Naive thymus-derived CD8-positive, alpha-beta T cell (primary cell): ENCODE data around the gene PDHA2. TPM values are rescaled to one million over a fixed set of nuclear protein-coding genes. Genes with fewer than 3 reads are reported as not detected.

Experiments
- ATAC-seq, 2 donors: fragments of 150-1000 bp; cut with Tn5 transposase in 1 of 2; sonication (Bioruptor Pico), chemical (Tn5 transposase) in 1 of 2; 1 replicate in 1 of 2; 2 replicates in 1 of 2; pipeline ENCODE4 v1.10.0; 2021; ENCODE audit warnings: mild to moderate bottlenecking in 2 of 2, moderate library complexity in 2 of 2
- POLR2A ChIA-PET: fragments of 350-600 bp; sonication (Branson Sonifier 250); formaldehyde crosslinking; loops from one replicate; lab custom pipeline; 2021; ENCODE audit warnings: antibody characterized with exemption; lab: Charles Lee
- DNase-seq, 10 donors: peaks; one replicate each; pipeline versions ENCODE4 v3.0.0 to v3.0.0-alpha.2; 2020 to 2022
- H3K27ac Mint-ChIP-seq, 10 donors: one replicate each; pipeline ENCODE4 v1.8.0; 2020 to 2022; ENCODE audit warnings: mild to moderate bottlenecking in 10 of 10, mixed read lengths in 10 of 10, moderate library complexity in 4 of 10, inconsistent platforms in 1 of 10
- H3K27me3 Mint-ChIP-seq, 5 donors: one replicate each; pipeline ENCODE4 v1.8.0; 2021 to 2022; ENCODE audit warnings: mixed read lengths in 5 of 5
- H3K36me3 Mint-ChIP-seq, 3 donors: one replicate each; pipeline ENCODE4 v1.8.0; 2020 to 2022; ENCODE audit warnings: mixed read lengths in 3 of 3, mild to moderate bottlenecking in 2 of 3, inconsistent platforms in 1 of 3
- H3K4me1 Mint-ChIP-seq, 4 donors: one replicate each; pipeline ENCODE4 v1.8.0; 2021 to 2022; ENCODE audit warnings: mixed read lengths in 4 of 4
- H3K4me3 Mint-ChIP-seq, 10 donors: one replicate each; pipeline ENCODE4 v1.8.0; 2020 to 2022; ENCODE audit warnings: mild to moderate bottlenecking in 10 of 10, mixed read lengths in 10 of 10, moderate library complexity in 6 of 10, inconsistent platforms in 1 of 10
- H3K9me3 Mint-ChIP-seq, 9 donors: one replicate each; pipeline ENCODE4 v1.8.0; 2020 to 2022; ENCODE audit warnings: mixed read lengths in 9 of 9, mild to moderate bottlenecking in 3 of 9, inconsistent platforms in 1 of 9, moderate library complexity in 1 of 9
- polyA plus RNA-seq, 3 donors: library from polyadenylated mRNA; unstranded; fragments of 300-500 nt; fragmentation: Illumina TruSeq; gene quantifications; one replicate each; pipeline ENCODE4 v1.2.3, GENCODE V29; 2021
- total RNA-seq, 8 experiments: library from RNA in 2 of 8; stranded (reverse) in 2 of 8; gene quantifications; one replicate each; pipeline ENCODE4 v1.2.3 and lab custom pipeline; 2021 to 2026

The PDHA2 gene
- total RNA-seq: not detected
- not detected for polyA plus RNA-seq
- total RNA-seq (lab: John Stamatoyannopoulos, UW): 0 reads per million in 6 experiments

DNA sequence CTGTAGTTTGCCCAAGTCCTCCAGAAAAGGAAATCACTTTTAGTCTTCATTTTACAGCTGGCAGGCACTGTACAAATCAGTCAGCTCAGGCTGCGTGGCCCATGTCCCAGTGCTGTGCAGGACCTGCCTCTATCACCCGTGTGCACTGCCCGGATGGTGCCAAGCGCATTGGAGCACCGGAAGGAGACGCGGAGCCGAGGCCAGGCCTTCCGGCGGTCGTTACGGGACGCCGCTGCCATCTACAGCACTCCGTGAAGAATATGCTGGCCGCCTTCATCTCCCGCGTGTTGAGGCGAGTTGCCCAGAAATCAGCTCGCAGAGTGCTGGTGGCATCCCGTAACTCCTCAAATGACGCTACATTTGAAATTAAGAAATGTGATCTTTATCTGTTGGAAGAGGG, at the start of gene PDHA2:
Gene PDHA2 (plus strand): TSS at position 203 of the 400 bp plus-strand sequence. CDS start 58 bp downstream, at position 261.
- no peak for DNase-seq
- Mint-ChIP-seq H3K36me3 (no peaks in the 10 kb centered on the region), H3K27ac (no peak within 1 kb of the TSS), H3K9me3 (peaks cover 0 to 3% (median 0%) of the 10 kb centered on the region in 9 donors), H3K4me1 (peaks cover 0 to 2% (median 0%) of the 10 kb centered on the region in 4 donors), H3K27me3 (peaks cover 0 to 9% (median 0%) of the 10 kb centered on the region in 5 donors), H3K4me3 (no peak within 1 kb of the TSS)
- ATAC-seq: no peak
- POLR2A ChIA-PET: no interaction called here

DNA sequence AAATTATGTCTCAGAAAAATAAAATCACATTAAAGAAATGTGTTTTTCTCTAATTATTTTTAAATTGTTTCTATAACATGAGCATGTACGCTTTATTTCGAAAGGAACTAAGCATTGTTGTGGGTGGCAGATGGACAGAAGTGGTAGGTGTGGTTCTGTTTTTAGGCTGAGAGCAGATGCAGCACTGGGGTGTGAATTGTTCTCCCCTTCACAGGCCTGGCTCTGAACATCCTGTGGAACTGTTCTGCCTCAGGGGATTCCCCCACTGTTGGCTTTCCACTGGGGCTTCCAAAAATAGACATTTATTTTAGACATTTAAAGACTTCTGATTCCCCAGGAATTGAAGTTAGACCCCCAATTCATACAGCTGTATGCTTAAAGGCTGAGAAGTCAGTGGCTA, 41.9 kb upstream of the PDHA2 start:
- Mint-ChIP-seq H3K27me3 (no peaks in the 10 kb centered on the region), H3K9me3 (peaks cover 0 to 13% (median 6%) of the 10 kb centered on the region in 9 donors), H3K4me3 (no peak overlapping the region), H3K36me3 (no peaks in the 10 kb centered on the region), H3K27ac (no peak overlapping the region), H3K4me1 (no peaks in the 10 kb centered on the region)
- ATAC-seq: no peak
- DNase-seq: no peak
- POLR2A ChIA-PET: no interaction called here

DNA sequence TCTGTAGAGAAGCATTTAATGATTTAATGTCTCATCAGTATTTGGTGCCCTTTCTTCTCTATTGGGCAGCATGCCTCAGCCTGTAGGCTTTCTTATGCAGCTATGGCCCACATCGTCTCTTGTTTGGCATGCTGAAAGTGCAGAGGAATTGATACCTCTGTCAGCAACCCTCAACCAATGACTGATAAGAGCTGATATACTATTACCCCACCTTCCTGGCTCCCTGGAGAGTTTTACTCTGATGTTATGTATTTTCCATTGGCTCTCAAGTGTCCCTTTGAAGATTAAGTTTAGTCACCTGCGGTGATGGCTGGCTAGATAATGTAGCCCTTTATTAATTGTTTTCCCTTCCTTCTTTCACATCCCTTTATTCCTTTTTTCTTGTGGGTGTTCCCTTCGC, 41.2 kb upstream of the PDHA2 start:
- no peak overlapping the region for H3K27ac Mint-ChIP-seq

DNA sequence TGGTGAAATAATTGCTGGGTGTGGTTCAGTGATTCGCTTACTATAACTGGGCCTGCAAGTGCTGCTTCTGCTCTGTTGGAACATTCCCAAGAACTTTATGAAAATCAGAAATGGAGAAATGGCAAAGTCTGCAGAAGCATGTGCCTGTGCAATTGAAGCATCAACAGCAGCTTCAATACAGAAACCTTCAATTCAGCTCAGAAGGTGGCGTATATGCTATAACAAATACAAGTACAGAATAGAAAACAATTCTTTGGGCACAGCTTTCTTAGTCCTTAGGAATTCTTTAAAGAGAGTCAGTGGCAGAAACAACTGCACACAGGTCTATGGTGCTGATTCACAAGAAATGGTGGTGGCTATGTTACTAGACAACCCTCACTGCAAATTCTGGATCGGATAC, 18.0 kb upstream of the PDHA2 start:
- Mint-ChIP-seq H3K27me3 (no peaks in the 10 kb centered on the region), H3K27ac (no peak overlapping the region), H3K36me3 (no peaks in the 10 kb centered on the region), H3K4me3 (no peak overlapping the region), H3K9me3 (peaks cover 0 to 15% (median 0%) of the 10 kb centered on the region in 9 donors), H3K4me1 (no peaks in the 10 kb centered on the region)
- DNase-seq: no peak
- ATAC-seq: no peak
- POLR2A ChIA-PET: no interaction called here

More for the DNA sequence above, 41.2 kb upstream of the PDHA2 start:
- Mint-ChIP-seq H3K36me3 (no peaks in the 10 kb centered on the region), H3K9me3 (peaks cover 0 to 13% (median 6%) of the 10 kb centered on the region in 9 donors), H3K4me1 (no peaks in the 10 kb centered on the region), H3K27me3 (no peaks in the 10 kb centered on the region), H3K4me3 (no peak overlapping the region)
- POLR2A ChIA-PET: no interaction called here
- ATAC-seq: no peak
- no peak for DNase-seq

DNA sequence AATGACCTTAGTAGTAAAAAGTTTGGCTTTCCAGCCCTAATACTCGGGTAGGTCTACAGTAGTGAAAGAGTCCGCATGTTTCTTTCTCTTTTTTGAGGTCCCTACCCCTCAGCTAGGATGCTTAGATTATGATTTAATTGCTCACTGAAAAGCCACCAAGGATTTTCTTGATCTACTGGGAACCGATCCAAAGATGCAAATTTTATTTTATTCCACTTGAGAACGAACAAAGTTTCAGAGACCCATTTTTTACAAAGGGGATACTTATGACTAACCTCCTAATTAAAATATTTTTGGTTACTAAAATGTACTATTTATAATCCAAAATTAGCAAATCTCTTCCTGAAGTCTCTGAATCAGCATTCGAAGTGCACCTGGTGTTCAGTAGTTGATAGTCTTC, 14.3 kb upstream of the PDHA2 start:
- POLR2A ChIA-PET: no interaction called here
- no peaks in the 10 kb centered on the region for H3K27me3 Mint-ChIP-seq
- H3K27ac Mint-ChIP-seq: no peak overlapping the region
- H3K4me1 Mint-ChIP-seq: no peaks in the 10 kb centered on the region
- ATAC-seq (no peak), DNase-seq (no peak)
- no peaks in the 10 kb centered on the region for H3K36me3 Mint-ChIP-seq
- H3K4me3 Mint-ChIP-seq: no peak overlapping the region
- H3K9me3 Mint-ChIP-seq: peaks cover 0 to 15% (median 0%) of the 10 kb centered on the region in 9 donors

DNA sequence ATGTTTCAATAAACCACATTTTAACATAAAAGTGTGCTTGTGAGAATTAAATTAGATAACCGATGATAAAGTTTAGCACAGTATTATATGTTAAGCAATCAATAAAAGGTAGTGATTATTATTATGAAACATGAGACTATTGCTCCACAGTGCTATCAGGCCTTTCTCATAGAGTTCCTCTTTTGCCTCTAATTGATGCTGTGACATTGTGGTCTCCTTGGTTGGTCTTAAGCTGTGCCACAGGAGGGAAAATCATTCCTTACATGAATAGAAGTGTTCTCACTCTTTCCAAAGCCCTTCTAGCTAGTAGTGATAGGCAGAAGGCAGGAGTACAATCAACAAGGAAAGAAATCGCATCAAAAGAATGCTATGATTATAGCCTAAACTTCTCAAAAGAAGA, 9.2 kb upstream of the PDHA2 start:
- ATAC-seq: no peak
- Mint-ChIP-seq H3K4me3 (no peak overlapping the region), H3K4me1 (no peaks in the 10 kb centered on the region), H3K36me3 (no peaks in the 10 kb centered on the region), H3K9me3 (no peaks in the 10 kb centered on the region), H3K27me3 (peaks cover 0 to 5% (median 0%) of the 10 kb centered on the region in 5 donors), H3K27ac (no peak overlapping the region)
- DNase-seq: no peak
- POLR2A ChIA-PET: no interaction called here

DNA sequence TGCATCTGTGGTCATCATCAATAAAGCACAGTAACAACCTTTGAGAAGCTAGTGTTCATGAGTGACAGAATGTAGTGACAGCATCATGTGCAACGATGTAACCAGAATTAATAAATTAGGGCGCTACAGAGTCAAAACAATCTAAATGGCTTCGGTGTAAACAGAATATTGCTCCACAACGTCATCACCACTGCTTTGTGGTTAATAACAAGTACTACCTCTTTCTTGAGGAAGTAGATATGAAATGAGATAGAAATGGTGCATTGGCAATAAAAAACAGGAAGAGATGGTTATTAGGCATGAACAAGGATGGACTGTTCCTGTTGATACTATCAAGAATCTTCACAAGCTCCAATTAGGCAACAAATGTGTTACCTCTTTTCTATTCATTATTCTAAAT, 8.7 kb upstream of the PDHA2 start:
- no peaks in the 10 kb centered on the region for H3K36me3 Mint-ChIP-seq
- no peak overlapping the region for H3K4me3 Mint-ChIP-seq
- peaks cover 0 to 2% (median 0%) of the 10 kb centered on the region in 9 donors for H3K9me3 Mint-ChIP-seq
- DNase-seq (no peak), ATAC-seq (no peak)
- POLR2A ChIA-PET: no interaction called here
- peaks cover 0 to 5% (median 0%) of the 10 kb centered on the region in 5 donors for H3K27me3 Mint-ChIP-seq
- H3K4me1 Mint-ChIP-seq: peaks cover 0 to 2% (median 0%) of the 10 kb centered on the region in 4 donors
- H3K27ac Mint-ChIP-seq: no peak overlapping the region

DNA sequence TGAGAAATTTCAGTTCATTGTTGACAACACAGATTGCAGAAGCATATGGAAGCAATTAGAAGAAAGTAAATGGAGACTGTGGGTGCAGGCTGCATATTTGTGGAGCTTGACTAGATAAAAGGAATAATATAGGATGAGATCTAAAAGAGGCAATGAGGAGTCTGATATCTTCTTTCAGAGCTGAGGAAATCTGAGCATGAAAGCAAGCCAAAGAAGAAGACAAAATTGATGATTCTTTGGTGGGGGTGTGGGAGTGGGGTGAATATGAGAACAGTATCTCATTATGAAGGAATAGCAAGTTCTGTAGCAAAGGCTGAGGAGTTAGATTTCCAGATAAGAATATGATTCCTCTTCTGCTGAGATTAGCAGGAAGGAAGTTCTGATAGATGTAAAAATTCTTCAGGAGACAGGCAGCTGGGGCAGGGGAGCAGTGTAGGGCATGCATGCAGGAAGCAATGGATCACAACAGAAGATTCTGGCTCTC, 6.1 kb upstream of the PDHA2 start:
- ATAC-seq (no peak), DNase-seq (no peak)
- POLR2A ChIA-PET: no interaction called here
- H3K4me3 Mint-ChIP-seq: no peak overlapping the region
- peaks cover 0 to 2% (median 0%) of the 10 kb centered on the region in 4 donors for H3K4me1 Mint-ChIP-seq
- H3K27me3 Mint-ChIP-seq: peaks cover 0 to 5% (median 0%) of the 10 kb centered on the region in 5 donors
- H3K9me3 Mint-ChIP-seq: peaks cover 0 to 2% (median 0%) of the 10 kb centered on the region in 9 donors
- H3K36me3 Mint-ChIP-seq: no peaks in the 10 kb centered on the region
- H3K27ac Mint-ChIP-seq: no peak overlapping the region

DNA sequence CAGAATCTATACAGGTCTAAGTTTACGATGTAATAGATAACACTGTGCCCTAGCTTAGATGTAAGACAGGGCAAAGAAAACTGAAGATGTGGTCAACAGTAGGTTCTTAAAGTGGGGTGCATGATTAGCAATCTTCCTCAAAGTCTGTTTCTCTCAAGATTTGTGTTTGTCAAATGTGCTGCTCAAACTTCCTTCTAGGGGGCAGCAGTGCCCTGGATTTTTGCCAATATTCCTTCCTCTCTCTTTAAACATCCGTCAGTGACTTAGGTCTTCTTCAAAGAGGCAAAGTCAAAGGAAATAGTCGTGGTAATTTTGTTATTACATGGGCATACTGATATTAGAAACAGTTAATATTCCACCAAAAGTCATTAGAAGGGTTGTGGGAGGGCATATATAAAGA, 4.2 kb upstream of the PDHA2 start:
- H3K36me3 Mint-ChIP-seq: no peaks in the 10 kb centered on the region
- peaks cover 0 to 2% (median 0%) of the 10 kb centered on the region in 4 donors for H3K4me1 Mint-ChIP-seq
- H3K27ac Mint-ChIP-seq: no peak overlapping the region
- ATAC-seq (no peak), DNase-seq (no peak)
- no peak overlapping the region for H3K4me3 Mint-ChIP-seq
- POLR2A ChIA-PET: no interaction called here
- H3K27me3 Mint-ChIP-seq: peaks cover 0 to 12% (median 0%) of the 10 kb centered on the region in 5 donors
- peaks cover 0 to 3% (median 0%) of the 10 kb centered on the region in 9 donors for H3K9me3 Mint-ChIP-seq

DNA sequence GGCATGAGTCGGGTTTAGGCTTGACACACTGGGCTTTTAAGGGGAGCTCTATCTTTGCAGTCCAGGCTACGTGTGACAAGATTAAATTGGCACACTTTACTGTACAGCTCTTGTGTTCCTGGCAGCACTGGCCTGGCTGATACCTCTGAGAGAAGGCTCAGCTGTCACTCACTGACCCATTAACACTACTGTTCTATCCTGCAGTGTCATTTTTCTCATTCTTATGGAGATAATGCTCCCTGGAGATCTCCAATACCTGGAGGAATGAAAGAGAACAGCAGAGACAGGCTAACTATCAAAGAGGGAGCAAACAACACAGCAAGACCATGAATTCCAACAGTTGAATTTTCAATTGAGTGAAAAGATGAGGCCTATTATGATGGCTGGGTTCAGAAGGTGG, 1.7 kb upstream of the PDHA2 start:
- peaks cover 0 to 3% (median 0%) of the 10 kb centered on the region in 9 donors for H3K9me3 Mint-ChIP-seq
- no peaks in the 10 kb centered on the region for H3K36me3 Mint-ChIP-seq
- peaks cover 0 to 14% (median 0%) of the 10 kb centered on the region in 5 donors for H3K27me3 Mint-ChIP-seq
- POLR2A ChIA-PET: interaction anchor here (0.7 kb wide), 1 partner anchor 1909 kb away, joined by 4 read pairs; no protein-coding TSS in a partner anchor
- no peak for ATAC-seq
- H3K27ac Mint-ChIP-seq: no peak overlapping the region
- H3K4me3 Mint-ChIP-seq: no peak overlapping the region
- DNase-seq: no peak
- H3K4me1 Mint-ChIP-seq: peaks cover 0 to 2% (median 0%) of the 10 kb centered on the region in 4 donors

DNA sequence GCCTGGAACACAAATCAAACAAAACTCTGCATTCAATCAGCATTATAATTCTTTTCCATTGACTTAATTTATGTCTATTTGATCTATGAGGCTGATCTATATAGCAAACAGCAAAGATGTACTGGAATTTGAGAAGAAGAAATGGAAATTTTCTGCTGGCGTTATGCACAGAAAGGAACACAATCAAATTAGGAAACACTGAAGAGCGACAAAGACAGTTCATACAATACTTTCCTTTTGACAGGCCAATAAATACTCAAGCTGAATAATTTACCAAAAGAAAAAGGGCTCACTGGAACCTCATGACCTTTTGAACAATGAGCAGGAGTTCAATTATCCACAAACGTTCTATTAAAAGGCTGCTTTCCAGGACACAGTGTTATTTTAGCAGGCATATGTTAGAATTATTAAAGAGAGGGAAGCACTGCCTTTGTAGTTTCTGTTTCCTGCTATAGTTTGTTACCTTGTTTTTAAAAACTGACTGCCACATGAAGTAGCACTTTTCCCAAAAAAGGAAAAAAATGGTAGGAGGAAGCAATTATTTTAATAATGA, 8.1 kb downstream of the PDHA2 start:
- Mint-ChIP-seq H3K36me3 (no peaks in the 10 kb centered on the region), H3K27ac (no peak overlapping the region)

DNA sequence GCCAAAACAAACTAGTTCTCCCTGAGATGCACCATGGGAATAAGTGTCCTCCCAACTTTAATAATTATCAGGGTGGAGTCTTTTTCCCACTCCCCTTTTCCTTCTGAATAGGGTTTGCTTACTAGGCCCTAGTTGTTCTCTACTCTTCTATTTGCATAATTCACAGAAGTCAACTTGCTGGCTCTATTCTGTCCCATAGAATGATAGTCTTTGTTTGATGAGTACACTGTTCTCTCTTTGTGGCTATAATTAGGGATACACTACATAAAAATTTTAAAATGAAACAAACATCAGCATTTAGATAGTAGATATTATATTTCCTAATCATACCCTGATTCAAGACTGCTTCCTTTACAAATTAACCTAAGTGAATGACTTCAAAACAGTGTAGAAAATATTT, 10.3 kb downstream of the PDHA2 start:
- POLR2A ChIA-PET: no interaction called here
- H3K27ac Mint-ChIP-seq: no peak overlapping the region
- no peaks in the 10 kb centered on the region for H3K27me3 Mint-ChIP-seq
- H3K36me3 Mint-ChIP-seq: no peaks in the 10 kb centered on the region
- no peak for DNase-seq
- peaks cover 0 to 7% (median 0%) of the 10 kb centered on the region in 9 donors for H3K9me3 Mint-ChIP-seq
- no peak overlapping the region for H3K4me3 Mint-ChIP-seq
- no peak for ATAC-seq
- no peaks in the 10 kb centered on the region for H3K4me1 Mint-ChIP-seq

More for the DNA sequence above, 8.1 kb downstream of the PDHA2 start:
- Mint-ChIP-seq H3K27me3 (no peaks in the 10 kb centered on the region), H3K4me3 (no peak overlapping the region), H3K9me3 (peaks cover 0 to 3% (median 0%) of the 10 kb centered on the region in 9 donors), H3K4me1 (no peaks in the 10 kb centered on the region)
- DNase-seq (no peak), ATAC-seq (no peak)
- POLR2A ChIA-PET: no interaction called here

DNA sequence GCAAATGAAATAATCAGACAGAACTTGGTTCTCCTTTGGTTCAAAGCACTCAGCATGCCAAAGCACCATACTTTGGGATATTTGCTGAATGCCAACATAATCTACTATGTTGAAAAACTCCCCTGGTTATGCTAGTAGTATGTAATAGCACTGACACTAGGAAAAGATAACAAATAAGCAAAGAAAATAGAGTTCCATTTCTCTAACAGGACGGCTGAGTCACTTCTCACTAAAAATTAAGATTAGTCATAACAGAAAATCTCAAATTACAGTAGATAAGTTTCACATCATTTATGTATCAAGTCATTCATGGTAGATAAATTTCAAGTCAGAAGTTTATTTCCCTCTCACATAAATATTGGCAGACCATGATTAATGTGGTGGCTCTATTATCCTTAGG, 17.9 kb downstream of the PDHA2 start:
- DNase-seq (no peak), ATAC-seq (no peak)
- Mint-ChIP-seq H3K36me3 (no peaks in the 10 kb centered on the region), H3K4me1 (no peaks in the 10 kb centered on the region), H3K27me3 (no peaks in the 10 kb centered on the region), H3K27ac (no peak overlapping the region), H3K9me3 (peaks cover 0 to 22% (median 0%) of the 10 kb centered on the region in 9 donors), H3K4me3 (no peak overlapping the region)
- POLR2A ChIA-PET: no interaction called here
